ENCODE results near the gene ALPK3.

ALPK3 gene

DNA sequence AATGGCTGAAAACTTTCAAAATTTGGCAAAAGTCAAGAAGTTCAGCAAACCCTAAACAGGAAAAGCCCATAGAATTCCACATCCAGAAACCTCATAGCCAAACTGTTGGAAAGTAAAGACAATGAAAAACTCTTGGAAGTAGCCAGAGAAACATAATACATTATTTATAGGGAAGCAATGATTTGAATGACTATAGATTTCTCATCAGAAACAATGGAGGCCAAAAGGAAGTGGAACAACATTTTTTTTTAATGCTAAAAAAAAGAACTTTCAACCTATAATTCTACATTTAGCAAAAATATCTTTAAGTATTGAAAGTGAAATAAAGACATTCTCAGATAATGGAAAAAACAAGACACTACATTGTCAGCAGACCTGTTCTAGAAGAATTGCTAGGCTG is 30.2 kb downstream of the ALPK3 start:
- no peak for DNase-seq

DNA sequence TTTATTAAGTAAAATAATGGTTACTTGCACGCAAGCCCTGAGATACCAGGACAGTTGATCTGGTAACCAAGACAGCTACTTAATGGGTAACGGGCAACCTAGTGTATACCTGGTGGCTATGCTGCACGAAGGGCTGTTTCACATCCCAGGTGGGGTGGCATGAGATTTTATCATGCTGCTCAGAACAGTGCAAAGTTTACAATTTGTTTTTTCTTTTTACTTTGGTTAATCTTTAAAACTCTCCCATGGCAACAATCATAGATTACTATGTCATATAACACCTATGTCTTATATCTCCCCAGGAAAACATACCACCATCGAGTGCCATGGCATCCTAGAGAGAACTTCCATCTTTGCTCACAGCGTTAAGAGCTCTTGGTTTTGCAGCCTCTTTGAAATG is 35.1 kb downstream of the ALPK3 start:
- no peak for DNase-seq

DNA sequence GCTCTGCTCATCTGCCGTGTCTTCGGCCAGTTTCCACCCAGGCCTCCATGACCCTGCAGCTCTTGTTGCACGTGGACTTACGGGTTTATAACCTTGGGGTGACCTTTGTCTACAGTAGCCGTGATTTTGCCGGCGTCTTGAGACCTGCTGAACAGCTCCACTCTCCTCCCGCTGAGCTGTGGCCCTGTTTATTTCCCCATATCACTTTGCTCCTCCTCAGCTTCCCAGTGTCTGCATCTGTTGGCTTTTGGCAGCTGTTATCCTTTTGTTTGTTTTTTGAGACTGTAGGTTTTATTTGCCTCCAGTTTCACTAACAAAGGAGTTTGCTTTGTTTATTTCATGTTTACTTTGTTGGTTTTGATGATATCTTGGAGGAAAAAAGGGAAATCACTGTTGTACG is 38.0 kb downstream of the ALPK3 start:
- DNase-seq = no peak

DNA sequence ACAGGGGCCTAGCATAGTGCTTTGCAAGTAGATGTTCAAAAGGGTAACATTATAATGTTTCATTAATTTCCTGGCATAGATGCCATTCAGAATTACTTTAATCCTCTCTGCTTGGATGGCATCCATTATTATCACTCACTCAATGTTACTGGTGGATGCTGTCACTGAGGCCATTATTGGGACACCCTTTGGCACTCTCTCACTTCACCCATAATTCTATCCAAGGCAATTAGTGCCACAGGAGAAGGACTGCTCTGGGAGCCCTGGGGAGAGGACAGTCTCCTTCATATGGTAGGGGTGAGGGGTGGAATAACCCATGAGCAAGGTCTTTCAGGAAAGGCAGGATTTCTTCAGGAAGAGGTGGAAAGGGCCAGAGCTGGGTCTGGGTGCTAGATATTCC is 38.6 kb downstream of the ALPK3 start:
- DNase-seq = no peak

DNA sequence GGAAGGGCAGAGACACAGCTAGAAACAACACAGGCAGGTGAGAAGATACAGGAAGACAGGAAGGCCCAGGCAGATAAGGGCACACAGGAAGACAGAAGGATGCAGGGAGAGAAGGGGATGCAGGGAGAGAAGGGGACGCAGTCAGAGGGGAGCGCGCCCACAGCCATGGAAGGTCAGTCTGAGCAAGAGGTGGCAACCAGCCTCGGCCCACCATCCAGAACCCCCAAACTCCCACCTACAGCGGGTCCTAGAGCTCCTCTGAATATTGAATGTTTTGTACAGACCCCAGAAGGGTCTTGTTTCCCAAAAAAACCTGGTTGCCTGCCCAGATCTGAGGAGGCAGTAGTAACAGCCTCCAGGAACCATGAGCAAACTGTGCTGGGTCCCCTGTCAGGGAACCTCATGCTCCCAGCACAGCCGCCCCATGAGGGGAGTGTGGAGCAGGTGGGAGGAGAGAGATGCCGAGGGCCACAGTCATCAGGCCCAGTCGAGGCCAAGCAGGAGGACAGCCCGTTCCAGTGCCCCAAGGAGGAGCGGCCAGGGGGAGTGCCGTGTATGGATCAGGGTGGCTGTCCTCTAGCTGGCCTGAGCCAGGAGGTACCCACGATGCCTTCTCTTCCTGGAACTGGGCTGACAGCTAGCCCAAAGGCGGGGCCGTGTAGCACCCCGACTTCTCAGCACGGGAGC is 39.7 kb downstream of the ALPK3 start:
- no peak for DNase-seq

DNA sequence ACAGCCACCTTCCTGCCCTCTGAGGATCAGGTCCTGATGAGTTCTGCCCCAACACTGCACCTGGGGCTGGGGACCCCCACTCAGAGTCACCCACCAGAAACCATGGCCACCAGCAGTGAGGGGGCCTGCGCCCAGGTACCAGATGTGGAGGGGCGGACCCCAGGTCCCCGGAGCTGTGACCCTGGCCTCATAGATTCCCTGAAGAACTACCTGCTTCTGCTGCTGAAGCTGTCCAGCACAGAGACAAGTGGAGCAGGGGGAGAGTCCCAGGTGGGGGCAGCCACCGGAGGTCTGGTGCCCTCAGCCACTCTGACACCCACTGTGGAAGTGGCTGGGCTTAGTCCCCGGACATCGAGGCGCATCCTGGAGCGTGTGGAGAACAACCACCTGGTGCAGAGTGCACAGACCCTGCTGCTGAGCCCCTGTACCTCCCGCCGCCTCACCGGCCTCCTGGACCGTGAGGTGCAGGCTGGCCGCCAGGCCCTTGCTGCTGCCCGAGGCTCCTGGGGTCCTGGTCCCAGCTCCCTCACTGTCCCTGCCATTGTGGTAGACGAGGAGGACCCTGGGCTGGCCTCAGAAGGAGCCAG is 40.4 kb downstream of the ALPK3 start:
- DNase-seq = no peak

DNA sequence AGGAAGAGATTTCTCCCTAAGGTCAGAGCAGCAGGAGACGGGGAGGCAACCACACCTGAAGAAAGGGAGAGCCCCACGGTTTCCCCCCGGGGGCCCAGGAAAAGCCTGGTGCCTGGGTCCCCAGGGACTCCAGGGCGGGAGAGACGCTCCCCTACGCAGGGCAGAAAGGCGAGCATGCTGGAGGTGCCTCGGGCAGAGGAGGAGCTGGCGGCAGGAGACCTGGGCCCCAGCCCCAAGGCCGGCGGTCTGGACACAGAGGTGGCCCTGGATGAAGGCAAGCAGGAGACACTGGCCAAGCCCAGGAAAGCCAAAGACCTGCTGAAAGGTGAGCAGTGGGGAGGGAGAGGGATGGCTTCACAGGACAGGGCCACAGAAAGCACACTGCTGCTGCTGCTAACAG is 41.1 kb downstream of the ALPK3 start:
- no peak for DNase-seq

DNA sequence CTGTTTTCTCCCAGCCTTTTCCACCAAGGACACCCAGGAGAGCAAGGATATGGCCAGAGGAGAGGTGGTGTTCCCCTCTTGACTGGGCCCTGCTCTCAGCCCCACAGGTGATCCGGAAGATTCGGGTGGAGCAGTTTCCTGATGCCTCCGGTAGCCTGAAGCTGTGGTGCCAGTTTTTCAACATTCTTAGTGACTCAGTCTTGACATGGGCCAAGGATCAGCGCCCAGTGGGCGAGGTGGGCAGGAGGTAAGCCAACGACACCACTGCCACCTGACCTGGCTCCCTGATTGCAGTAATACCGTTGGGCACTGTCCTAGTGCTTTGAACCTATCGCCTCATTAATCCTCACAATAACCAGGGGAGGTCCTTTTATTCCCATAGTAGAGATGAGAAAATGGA is 42.0 kb downstream of the ALPK3 start:
- no peak for DNase-seq

DNA sequence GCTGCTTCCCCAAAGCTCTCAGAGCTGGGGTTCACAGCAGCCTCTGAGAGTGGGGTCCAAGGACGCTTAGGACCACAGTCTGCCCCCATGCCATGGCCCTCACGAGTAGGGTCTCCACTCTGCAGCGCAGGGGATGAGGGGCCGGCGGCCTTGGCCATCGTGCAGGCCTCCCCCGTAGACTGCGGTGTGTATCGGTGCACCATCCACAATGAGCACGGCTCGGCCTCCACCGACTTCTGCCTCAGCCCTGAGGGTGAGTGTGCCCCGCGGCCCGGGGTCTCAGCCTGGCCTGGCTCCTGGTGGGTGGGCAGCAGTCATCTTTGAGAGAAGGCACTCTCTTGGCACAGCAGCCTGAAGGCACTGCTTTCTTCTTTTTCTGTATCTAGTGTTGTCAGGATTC is 42.5 kb downstream of the ALPK3 start:
- DNase-seq = no peak

DNA sequence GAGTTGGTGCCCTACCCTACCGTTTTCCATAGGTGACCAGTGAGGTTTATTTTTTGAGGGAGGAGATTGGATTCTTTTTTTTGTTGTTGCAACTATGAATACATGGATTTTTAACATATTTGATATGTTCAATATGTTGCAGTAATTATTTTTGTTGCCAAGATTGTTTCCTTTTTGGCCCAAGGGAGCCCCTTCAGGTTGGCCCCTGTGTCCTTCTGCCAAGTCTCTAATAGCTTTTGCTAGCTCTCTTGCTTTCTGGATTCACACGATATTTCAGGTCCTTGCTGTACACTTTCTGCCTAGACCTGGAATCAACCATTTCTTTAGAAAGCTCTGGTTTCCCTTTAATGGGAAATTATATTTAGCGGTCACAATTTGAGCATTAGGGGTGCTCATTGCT is 44.6 kb downstream of the ALPK3 start:
- DNase-seq = no peak

DNA sequence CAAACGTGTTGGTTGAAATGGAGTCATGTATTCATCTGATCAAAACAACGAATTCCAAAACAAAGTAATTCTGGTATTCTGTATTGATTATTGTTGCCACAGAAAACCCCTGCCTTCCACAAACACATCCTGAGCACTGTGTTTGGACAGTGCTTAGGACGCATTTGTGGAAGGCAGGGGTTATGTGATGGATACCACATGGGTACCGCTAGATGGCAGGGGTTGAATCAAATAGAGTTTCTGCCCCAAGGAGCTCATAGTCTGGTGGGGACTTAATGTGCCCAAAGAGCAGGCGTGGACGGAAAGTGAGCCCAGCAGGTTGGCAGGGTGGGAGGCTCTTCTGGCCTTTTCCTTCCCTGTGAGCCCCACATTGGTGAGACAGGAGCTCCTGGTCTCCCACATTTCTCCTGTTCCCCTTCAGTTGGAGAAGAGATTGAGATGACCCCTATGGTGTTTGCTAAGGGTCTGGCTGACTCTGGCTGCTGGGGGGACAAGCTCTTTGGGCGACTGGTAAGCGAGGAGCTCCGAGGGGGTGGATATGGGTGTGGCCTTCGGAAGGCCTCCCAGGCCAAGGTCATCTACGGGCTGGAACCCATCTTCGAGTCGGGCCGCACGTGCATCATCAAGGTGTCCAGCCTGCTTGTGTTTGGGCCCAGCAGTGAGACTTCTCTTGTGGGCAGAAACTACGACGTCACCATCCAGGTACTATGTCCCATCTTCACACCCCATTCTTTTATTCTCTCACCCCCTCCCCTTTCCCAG is 45.2 kb downstream of the ALPK3 start:
- DNase-seq = no peak

DNA sequence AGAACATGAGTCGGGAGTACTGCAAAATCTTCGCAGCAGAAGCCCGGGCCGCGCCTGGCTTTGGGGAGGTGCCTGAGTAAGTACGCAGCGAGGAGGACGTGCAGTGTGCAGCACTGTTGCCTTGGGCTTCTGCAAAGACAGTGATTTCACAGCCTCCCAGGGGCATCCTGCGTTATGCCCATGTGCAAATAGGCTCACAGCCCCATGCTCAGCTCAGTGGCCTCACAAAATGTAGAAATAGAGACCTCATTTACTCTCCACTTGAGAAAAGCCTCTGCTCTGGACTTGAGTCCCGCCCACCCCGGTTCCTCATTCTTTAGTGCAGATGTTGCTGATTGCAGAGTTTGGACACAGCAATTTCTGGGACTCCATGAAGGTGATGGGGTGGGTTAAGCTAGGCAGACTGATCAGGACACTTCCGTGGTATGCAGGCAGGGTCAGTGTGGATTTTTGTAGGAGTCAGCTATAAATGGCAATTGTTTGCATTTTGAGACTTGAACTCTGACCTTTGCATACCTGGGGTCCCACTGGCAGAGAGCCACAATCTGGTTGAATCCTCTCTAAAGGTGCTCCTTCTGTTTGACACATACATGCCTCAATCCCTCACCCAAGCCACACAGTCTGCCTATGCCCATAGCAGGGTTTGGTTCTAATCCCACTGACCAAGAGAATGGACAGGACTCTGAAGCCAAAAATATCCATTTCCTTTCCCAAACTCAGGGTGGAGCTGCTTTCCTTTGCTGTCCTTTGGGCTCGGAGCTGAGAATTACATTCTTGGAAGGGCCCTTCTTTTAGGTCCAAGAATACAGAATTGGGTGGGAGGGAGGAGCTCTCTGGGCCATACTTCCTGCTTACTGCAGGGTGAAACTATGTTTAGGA is 46.6 kb downstream of the ALPK3 start:
- DNase-seq = no peak

DNA sequence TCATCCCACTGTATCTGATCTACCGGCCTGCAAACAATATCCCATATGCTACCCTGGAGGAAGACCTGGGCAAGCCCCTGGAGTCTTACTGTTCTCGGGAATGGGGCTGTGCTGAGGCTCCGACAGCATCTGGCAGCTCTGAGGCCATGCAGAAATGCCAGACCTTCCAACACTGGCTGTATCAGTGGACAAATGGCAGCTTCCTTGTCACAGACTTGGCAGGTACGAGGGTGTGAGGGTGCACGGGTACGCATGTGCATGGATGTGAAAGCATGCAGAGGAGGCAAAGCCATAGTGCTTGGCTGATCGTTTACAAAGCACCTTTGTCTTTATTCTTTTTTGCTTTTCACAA is 47.3 kb downstream of the ALPK3 start:
- DNase-seq = no peak

DNA sequence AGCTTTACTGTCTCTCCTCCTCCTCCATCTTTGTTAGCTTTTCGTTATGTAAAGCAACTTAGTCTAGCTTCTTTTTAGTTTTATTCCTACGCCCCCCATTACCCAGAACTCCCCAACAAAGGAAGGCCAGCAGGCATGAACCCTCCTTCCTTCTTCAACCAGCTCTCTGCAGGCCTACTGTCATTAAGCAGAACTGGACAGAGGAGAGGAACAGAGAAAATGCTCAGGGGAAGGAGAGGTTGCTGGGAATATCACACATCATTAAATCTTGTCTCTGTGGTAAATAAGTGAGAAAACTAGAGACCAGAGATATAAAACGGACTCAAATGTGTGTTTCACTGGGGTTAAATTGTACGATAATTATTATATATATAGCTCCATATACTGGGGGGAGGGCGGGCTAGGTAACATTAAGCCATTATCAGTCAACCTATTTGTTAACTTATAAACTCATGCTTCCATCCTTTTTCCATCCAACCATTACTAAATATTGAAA is 48.0 kb downstream of the ALPK3 start:
- no peak for DNase-seq

DNA sequence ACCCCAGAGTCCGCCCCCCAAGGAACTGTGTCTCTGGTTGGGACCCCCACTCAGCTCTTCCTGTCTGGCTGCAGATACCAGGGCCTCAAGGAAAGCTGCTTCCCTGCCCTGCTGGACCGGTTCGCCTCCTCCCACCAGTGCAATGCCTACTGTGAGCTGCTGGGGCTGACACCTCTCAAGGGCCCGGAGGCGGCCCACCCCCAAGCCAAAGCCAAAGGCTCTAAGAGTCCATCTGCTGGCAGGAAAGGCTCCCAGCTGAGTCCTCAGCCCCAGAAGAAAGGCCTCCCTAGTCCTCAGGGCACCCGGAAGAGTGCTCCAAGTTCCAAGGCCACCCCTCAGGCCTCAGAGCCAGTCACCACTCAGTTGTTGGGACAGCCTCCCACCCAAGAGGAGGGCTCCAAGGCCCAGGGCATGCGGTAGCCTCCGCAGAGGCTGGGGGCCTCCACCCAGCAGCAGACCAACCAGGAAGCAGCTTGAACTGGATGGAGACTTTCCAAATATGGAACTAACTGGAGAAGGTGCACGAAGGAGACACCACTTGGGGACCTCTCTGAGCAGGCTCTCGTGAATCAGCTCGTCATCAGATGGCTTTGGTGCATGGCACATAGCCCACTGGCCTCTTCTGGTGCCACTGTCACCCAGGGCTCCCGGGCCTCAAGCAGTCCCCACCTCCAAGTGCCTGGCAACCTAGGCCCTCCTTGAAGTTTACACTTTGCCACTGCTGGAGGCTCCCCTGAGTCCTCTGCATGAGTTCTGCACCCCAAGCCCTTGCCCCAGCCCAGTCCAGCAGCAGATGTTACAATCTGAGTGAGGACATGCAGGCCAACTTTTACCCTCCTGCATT is 51.1 kb downstream of the ALPK3 start:
- DNase-seq = no peak

DNA sequence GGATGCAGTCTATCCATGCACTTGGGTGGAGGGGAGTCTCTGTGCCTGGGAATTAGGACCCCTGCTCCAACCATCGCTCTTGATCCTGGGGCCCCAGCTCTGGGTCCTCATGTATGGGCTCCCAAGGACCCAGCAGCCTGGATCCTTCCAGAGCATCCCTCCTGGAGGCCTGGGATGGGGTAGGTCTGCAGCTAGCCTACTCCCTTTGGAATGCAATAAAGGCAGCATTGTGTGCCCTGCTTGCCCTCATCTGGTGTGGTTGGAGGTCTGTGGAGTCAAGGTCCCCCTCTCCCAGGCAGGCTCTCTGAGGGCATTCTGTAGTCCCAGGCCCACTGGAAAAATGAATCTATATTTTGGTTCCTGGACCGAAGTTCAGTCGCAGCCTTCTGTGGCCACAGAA is 52.4 kb downstream of the ALPK3 start:
- DNase-seq = no peak

DNA sequence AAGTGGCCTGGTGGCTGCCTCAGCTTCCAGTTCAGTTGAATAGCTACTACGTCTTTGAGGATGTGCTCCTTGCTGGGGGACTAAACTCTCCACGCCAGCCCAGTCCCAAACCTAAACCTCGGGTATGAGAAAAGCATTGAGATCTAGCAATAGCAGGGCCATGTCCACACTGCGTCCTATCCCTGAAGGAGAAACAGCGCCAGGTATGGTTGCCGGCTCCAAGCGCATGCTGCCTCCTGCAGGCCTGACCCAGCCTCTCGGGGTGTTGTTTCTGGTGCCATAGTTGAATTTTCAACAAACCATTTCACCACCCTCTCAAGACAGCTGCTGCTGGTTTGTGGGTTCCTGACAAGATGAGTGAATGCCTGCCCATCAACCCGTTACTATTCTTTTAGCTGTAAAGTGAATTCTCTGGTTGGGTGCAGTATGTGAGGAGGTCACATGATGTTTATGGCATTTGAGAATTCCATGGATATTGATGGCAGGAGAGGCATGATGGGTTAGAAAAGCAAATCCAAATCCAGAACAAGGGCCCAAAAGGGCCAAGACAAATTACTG is 54.4 kb downstream of the ALPK3 start:
- no peak for DNase-seq

DNA sequence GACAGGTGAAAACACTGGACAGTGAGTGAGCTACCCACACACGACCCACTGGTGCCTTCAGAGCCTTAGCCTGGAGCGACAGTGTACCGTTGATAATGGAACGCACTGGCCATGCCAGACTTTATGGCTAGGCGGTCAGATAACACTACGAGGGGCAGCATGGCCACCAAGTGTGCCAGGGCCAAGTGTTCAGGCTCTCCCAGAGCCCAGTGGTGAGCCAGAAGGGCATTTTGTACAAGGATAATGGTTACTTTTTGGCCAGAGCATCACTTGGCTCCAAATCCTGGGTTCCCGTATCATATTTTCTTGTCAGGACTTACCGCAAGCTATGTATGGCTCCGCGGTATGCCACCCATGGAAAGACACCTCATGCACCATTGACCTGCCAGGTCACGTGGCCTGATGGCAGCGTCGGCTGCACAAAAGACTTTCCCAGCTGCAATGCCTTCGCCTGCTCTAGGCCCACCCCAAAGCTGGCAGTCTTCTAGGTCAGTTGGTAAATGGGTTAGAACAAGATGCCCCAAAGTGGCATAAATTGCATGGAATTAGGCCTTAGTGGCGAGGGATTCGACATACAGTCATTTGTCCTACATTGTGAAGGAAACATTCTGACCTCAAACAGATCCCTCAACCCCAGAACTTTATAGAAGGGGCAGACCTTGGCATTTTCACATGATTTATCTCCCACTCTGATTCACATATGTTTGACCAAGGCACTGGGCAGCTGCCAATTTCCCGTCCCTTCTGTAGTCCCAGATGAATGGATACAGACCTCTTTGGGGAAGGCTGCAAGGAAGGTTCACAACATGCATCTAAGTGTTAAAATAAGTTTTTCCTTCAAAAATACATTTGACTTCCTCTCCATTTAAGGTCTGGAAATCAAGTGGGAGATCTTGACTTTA is 55.1 kb downstream of the ALPK3 start:
- DNase-seq = no peak

DNA sequence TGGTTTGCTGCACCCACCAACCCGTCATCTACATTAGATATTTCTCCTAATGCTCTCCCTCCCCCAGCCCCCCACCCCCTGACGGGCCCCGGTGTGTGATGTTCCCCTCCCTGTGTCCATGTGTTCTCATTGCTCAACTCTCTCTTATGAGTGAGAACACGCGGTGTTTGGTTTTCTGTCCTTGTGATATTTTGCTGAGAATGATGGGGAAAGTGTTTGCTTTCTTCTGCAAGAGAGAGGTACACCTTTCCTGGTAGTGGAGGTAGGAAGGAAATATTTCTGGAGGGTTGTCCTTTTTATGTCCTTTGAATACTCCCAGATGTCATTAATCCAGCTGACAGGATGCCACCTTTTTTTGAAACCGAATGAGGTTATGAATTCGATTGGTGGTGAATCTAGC is 56.8 kb downstream of the ALPK3 start:
- DNase-seq = no peak

DNA sequence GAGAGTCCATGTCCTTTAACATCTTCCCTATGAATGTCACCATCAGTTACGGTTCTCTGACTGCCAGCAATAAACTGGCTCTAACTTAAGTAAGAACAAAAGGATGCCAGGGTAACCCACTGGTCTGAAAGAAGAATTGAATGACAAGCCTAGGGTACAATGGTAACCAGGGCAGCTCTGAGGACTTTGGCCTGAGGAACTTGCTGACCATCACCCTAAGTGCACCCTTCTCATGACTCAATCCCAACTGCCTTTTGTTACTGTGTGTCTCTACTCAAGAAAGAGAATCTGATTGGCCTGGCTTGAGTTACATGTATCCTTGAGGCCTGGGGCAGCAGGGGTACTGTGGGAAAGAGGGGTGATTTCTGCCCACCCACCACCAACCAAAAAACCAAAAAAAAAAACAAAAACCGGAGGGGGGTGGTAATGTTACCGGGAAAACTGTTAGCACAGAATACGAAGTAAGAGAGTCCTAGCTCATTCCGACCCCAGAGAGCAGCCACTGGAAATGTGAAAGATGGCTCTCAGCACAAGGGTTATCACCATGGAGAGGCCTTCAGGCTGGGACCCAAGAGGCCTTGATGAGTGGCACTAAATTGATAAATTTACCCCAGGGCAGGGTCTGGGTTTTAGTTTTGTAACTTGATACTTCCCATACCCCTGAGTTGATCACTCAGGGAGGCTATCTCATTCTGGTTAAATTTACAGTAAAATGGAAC is 58.0 kb downstream of the ALPK3 start:
- no peak for DNase-seq
